Neural cell (in vitro differentiated cells): Measurements from ENCODE around the gene ITM2C. TPM values are rescaled to one million over a fixed set of nuclear protein-coding genes. Genes with fewer than 3 reads are reported as not detected.

Experiments
- H2AFZ ChIP-seq: fragments of 200-600, 300-800 bp; sonication (generic), shearing (Covaris generic); 2 replicates; pipeline ENCODE4 v1.6.0; 2014; ENCODE audit warnings: low read depth, mild to moderate bottlenecking, antibody characterized with exemption, low read length, moderate library complexity
- H3F3A ChIP-seq: fragments of 200-600 bp; shearing (Covaris generic); 2 replicates; pipeline ENCODE4 v1.6.1; 2016; ENCODE audit warnings: mild to moderate bottlenecking, moderate library complexity, mixed read lengths, antibody characterized with exemption, low read length; ENCODE audit not compliant: insufficient read depth, poor library complexity, severe bottlenecking
- H3K27ac ChIP-seq: fragments of 200-600, 300-800 bp; sonication (generic), shearing (Covaris generic); 2 replicates; pipeline ENCODE4 v1.5.1; 2014; ENCODE audit warnings: mild to moderate bottlenecking, low read length, moderate library complexity
- H3K27me3 ChIP-seq: fragments of 300-800, 200-600 bp; sonication (generic), shearing (Covaris generic); 2 replicates; pipeline ENCODE4 v1.6.0; 2014; ENCODE audit warnings: mild to moderate bottlenecking, low read depth, low read length, moderate library complexity; ENCODE audit not compliant: insufficient read depth
- H3K36me3 ChIP-seq: fragments of 300-800, 200-600 bp; sonication (generic), shearing (Covaris generic); 2 replicates; pipeline ENCODE4 v1.5.1; 2014; ENCODE audit warnings: mild to moderate bottlenecking, antibody characterized with exemption, low read length, moderate library complexity; ENCODE audit not compliant: insufficient read depth
- H3K4me2 ChIP-seq: fragments of 300-800, 200-600 bp; sonication (generic), shearing (Covaris generic); 2 replicates; pipeline ENCODE4 v1.6.0; 2014; ENCODE audit warnings: mild to moderate bottlenecking, low read length
- H3K4me3 ChIP-seq: fragments of 300-800, 200-600 bp; sonication (generic), shearing (Covaris generic); 2 replicates; pipeline ENCODE4 v1.5.1; 2014; ENCODE audit warnings: mild to moderate bottlenecking, low read length, moderate library complexity
- H3K79me2 ChIP-seq: fragments of 200-600 bp; shearing (Covaris generic); replicated peaks from 2 replicates; pipeline ENCODE4 v1.6.0; 2014; ENCODE audit warnings: mild to moderate bottlenecking, low read length, moderate library complexity; ENCODE audit not compliant: insufficient read depth
- H3K9ac ChIP-seq: fragments of 300-800, 200-600 bp; sonication (generic), shearing (Covaris generic); 2 replicates; pipeline ENCODE4 v1.6.1; 2016; ENCODE audit warnings: mild to moderate bottlenecking, low read length, mixed read lengths
- H3K9me2 ChIP-seq: fragments of 200-600 bp; shearing (Covaris generic); 2 replicates; pipeline ENCODE4 v1.6.1; 2016; ENCODE audit warnings: mild to moderate bottlenecking, low read length, mixed read lengths; ENCODE audit not compliant: insufficient read depth
- H3K9me3 ChIP-seq: fragments of 200-600, 300-800 bp; sonication (generic), shearing (Covaris generic); 2 replicates; pipeline ENCODE4 v1.6.1; 2016; ENCODE audit warnings: mild to moderate bottlenecking, mixed run types, low read length, moderate library complexity, mixed read lengths
- H4K20me1 ChIP-seq: fragments of 200-600 bp; shearing (Covaris generic); 2 replicates; pipeline ENCODE4 v1.6.1; 2016; ENCODE audit warnings: mild to moderate bottlenecking, mixed run types; ENCODE audit not compliant: insufficient read depth
- EP300 ChIP-seq: fragments of 450-650 bp; conservative IDR thresholded peaks from 2 replicates; pipeline ENCODE4 v1.6.1; 2014; ENCODE audit warnings: antibody characterized with exemption, mild to moderate bottlenecking, moderate library complexity; ENCODE audit not compliant: poor library complexity, severe bottlenecking
- EZH2 ChIP-seq: fragments of 200-600, 300-800 bp; shearing (Covaris generic), sonication (generic); IDR thresholded peaks from 2 replicates; pipeline ENCODE4 v1.6.1; 2014; ENCODE audit warnings: antibody characterized with exemption, low read length, borderline replicate concordance, mild to moderate bottlenecking; ENCODE audit not compliant: insufficient read depth, poor library complexity, severe bottlenecking
- MXI1 ChIP-seq: fragments of 450-650 bp; conservative IDR thresholded peaks from 2 replicates; pipeline ENCODE4 v1.6.1; 2014; ENCODE audit warnings: antibody characterized with exemption, mild to moderate bottlenecking; ENCODE audit not compliant: poor library complexity, severe bottlenecking
- POLR2AphosphoS5 ChIP-seq: IDR thresholded peaks from 2 replicates; pipeline ENCODE4 v1.6.1; 2012
- RAD21 ChIP-seq: fragments of 450-650 bp; conservative IDR thresholded peaks from 2 replicates; pipeline ENCODE4 v1.6.1; 2014; ENCODE audit warnings: antibody characterized with exemption, mild to moderate bottlenecking, moderate library complexity
- REST ChIP-seq: IDR thresholded peaks from 2 replicates; pipeline ENCODE4 v1.6.1; 2012; ENCODE audit warnings: borderline replicate concordance
- SMC3 ChIP-seq: fragments of 450-650 bp; conservative IDR thresholded peaks from 2 replicates; pipeline ENCODE4 v1.6.1; 2014; ENCODE audit warnings: antibody characterized with exemption, mild to moderate bottlenecking, moderate library complexity; ENCODE audit not compliant: poor library complexity
- TAF1 ChIP-seq: IDR thresholded peaks from 2 replicates; pipeline ENCODE4 v1.6.1; 2012; ENCODE audit warnings: low read depth
- polyA plus RNA-seq: library from polyadenylated mRNA; depleted of rRNA; stranded (reverse); fragments of >200 nt; gene quantifications from 2 replicates; pipeline ENCODE4 v1.2.3, GENCODE V29; 2014
- TF ChIP-seq, protein P1 (sequence below): fragments of 450-650 bp; IDR thresholded peaks from 2 replicates; pipeline ENCODE4 v1.5.1; 2014; ENCODE audit warnings: antibody characterized with exemption, mild to moderate bottlenecking, moderate library complexity; ENCODE audit not compliant: poor library complexity, severe bottlenecking

Gene ITM2C
- polyA plus RNA-seq, 1 donor from 2014 or later = 186 TPM

- Histone ChIP-seq H3K27me3 (no peaks in the 10 kb centered on the region), H3K36me3 (no peaks in the 10 kb centered on the region), H2AFZ (no peak overlapping the region), H4K20me1 (no peaks in the 10 kb centered on the region), H3K9ac (no peak overlapping the region), H3K4me3 (no peak overlapping the region), H3K4me2 (no peak overlapping the region), H3F3A (no peaks in the 10 kb centered on the region), H3K79me2 (no peaks in the 10 kb centered on the region), H3K9me3 (no peaks in the 10 kb centered on the region), H3K27ac (no peak overlapping the region), H3K9me2 (no peaks in the 10 kb centered on the region)
- TF ChIP-seq, protein P1, sequence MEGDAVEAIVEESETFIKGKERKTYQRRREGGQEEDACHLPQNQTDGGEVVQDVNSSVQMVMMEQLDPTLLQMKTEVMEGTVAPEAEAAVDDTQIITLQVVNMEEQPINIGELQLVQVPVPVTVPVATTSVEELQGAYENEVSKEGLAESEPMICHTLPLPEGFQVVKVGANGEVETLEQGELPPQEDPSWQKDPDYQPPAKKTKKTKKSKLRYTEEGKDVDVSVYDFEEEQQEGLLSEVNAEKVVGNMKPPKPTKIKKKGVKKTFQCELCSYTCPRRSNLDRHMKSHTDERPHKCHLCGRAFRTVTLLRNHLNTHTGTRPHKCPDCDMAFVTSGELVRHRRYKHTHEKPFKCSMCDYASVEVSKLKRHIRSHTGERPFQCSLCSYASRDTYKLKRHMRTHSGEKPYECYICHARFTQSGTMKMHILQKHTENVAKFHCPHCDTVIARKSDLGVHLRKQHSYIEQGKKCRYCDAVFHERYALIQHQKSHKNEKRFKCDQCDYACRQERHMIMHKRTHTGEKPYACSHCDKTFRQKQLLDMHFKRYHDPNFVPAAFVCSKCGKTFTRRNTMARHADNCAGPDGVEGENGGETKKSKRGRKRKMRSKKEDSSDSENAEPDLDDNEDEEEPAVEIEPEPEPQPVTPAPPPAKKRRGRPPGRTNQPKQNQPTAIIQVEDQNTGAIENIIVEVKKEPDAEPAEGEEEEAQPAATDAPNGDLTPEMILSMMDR = no peak
- no peak for TF ChIP-seq RAD21
- no peak for TF ChIP-seq MXI1
- TF ChIP-seq EZH2 = no peak
- no peak for TF ChIP-seq EP300
- no peak for TF ChIP-seq POLR2AphosphoS5
- no peak for TF ChIP-seq TAF1
- no peak for TF ChIP-seq SMC3
- no peak for TF ChIP-seq REST
Observed at GRCh38 chr2:230920167-230920566, 55.4 kb downstream of the ITM2C start.

GRCh38 chr2:230921806-230922595 is 57.3 kb downstream of the ITM2C start:
- Histone ChIP-seq H3K79me2 (no peaks in the 10 kb centered on the region), H3K36me3 (no peaks in the 10 kb centered on the region), H3K27ac (no peak overlapping the region), H3K4me2 (no peak overlapping the region), H3K27me3 (no peaks in the 10 kb centered on the region), H3K9ac (no peak overlapping the region), H3K4me3 (no peak overlapping the region), H3K9me3 (no peaks in the 10 kb centered on the region), H3K9me2 (no peaks in the 10 kb centered on the region), H2AFZ (no peak overlapping the region), H4K20me1 (no peaks in the 10 kb centered on the region), H3F3A (no peaks in the 10 kb centered on the region)
- TF ChIP-seq REST (no peak), POLR2AphosphoS5 (no peak), SMC3 (no peak), EZH2 (no peak), MXI1 (no peak), EP300 (no peak), RAD21 (no peak), TAF1 (no peak)
- TF ChIP-seq, protein P1 = no peak
